Keratinocyte (primary cell): Measurements from ENCODE around the gene EGFR. TPM values are rescaled to one million over a fixed set of nuclear protein-coding genes. Genes with fewer than 3 reads are reported as not detected.

ENCODE experiments used
- DNase-seq: peaks from one replicate; pipeline ENCODE4 v3.0.0-alpha.2; 2011; ENCODE audit warnings: low read depth, missing footprints, low spot score
- FAIRE-seq: peaks from 2 replicates; lab custom pipeline; 2011; peaks lifted over from hg19 to GRCh38; lab: Jason Lieb, UNC
- H2AFZ ChIP-seq: 2 replicates; pipeline ENCODE4 v1.6.0; 2012; ENCODE audit warnings: low read length, control low read depth, inconsistent platforms; ENCODE audit not compliant: control insufficient read depth
- H3K27ac ChIP-seq: 2 replicates; pipeline ENCODE4 v1.5.1; 2011; ENCODE audit warnings: low read length; ENCODE audit not compliant: control insufficient read depth, insufficient read depth
- H3K27me3 ChIP-seq: 3 replicates; pipeline ENCODE4 v1.6.0; 2011; ENCODE audit warnings: low read length; ENCODE audit not compliant: control insufficient read depth, insufficient read depth; ENCODE audit errors: extremely low read depth
- H3K36me3 ChIP-seq, 2 experiments: 2 replicates in 1 of 2; 3 replicates in 1 of 2; pipeline ENCODE4 v1.5.1; 2011; ENCODE audit warnings: low read length in 2 of 2, mild to moderate bottlenecking in 1 of 2; ENCODE audit not compliant: control insufficient read depth in 2 of 2, insufficient read depth in 2 of 2; ENCODE audit errors: extremely low read depth in 1 of 2
- H3K4me1 ChIP-seq: 3 replicates; pipeline ENCODE4 v1.5.1; 2011; ENCODE audit warnings: low read length; ENCODE audit not compliant: control insufficient read depth, insufficient read depth; ENCODE audit errors: extremely low read depth
- H3K4me2 ChIP-seq: 3 replicates; pipeline ENCODE4 v1.6.0; 2011; ENCODE audit warnings: low read depth, low read length; ENCODE audit not compliant: control insufficient read depth, insufficient read depth; ENCODE audit errors: extremely low read depth
- H3K4me3 ChIP-seq, 3 experiments: fragments of 200-600 bp in 1 of 3; sonication (generic) in 1 of 3; 2 replicates in 2 of 3; 3 replicates in 1 of 3; pipeline ENCODE4 v1.5.1; 2011 to 2016; ENCODE audit warnings: low read length in 3 of 3, mild to moderate bottlenecking in 3 of 3, control low read depth in 2 of 3, inconsistent platforms in 1 of 3, low read depth in 1 of 3, mixed read lengths in 1 of 3, mixed run types in 1 of 3, moderate library complexity in 1 of 3; ENCODE audit not compliant: control insufficient read depth in 2 of 3, insufficient read depth in 2 of 3; ENCODE audit errors: extremely low read depth in 1 of 3
- H3K79me2 ChIP-seq: 2 replicates; pipeline ENCODE4 v1.6.0; 2012; ENCODE audit warnings: low read length; ENCODE audit not compliant: control insufficient read depth, insufficient read depth
- H3K9ac ChIP-seq: 3 replicates; pipeline ENCODE4 v1.6.0; 2011; ENCODE audit warnings: low read length; ENCODE audit not compliant: control insufficient read depth, insufficient read depth; ENCODE audit errors: extremely low read depth
- H3K9me1 ChIP-seq: 3 replicates; pipeline ENCODE4 v1.6.0; 2011; ENCODE audit warnings: low read length; ENCODE audit not compliant: control insufficient read depth, insufficient read depth; ENCODE audit errors: extremely low read depth
- H3K9me3 ChIP-seq: 2 replicates; pipeline ENCODE4 v1.5.1; 2012; ENCODE audit warnings: low read depth, low read length; ENCODE audit not compliant: control insufficient read depth
- H4K20me1 ChIP-seq: 3 replicates; pipeline ENCODE4 v1.6.0; 2011; ENCODE audit warnings: low read length; ENCODE audit not compliant: control insufficient read depth, insufficient read depth; ENCODE audit errors: extremely low read depth
- EZH2 ChIP-seq: IDR thresholded peaks from one replicate; pipeline ENCODE4 v1.6.1; 2012; ENCODE audit warnings: inconsistent platforms, mild to moderate bottlenecking, low read length, moderate library complexity
- dilution Hi-C: fragments of 300-500 bp; cut with MboI; formaldehyde crosslinking; loops from one replicate; pipeline ENCODE4 v1.7.0; 2020; ENCODE audit warnings: low sequenced_read_pairs; ENCODE audit not compliant: extremely low pct_ligation_motif_present
- polyA plus RNA-seq, 5 experiments: library from polyadenylated mRNA; depleted of rRNA in 3 of 5; stranded (reverse) in 3 of 5; stranded (forward) in 1 of 5; unstranded in 1 of 5; fragments of >200 nt; gene quantifications; 1 replicate in 1 of 5; 2 replicates in 3 of 5; 3 replicates in 1 of 5; pipeline versions ENCODE4 v1.2.1 to v1.2.3, GENCODE V29; 2011 to 2012; ENCODE audit warnings: missing spikeins in 2 of 5, low read depth in 1 of 5, low replicate concordance in 1 of 5
- TF ChIP-seq, protein P1 (sequence below), 3 experiments: IDR thresholded peaks in 1 of 3; conservative IDR thresholded peaks in 1 of 3; optimal IDR thresholded peaks in 1 of 3; 2 replicates in 2 of 3; 3 replicates in 1 of 3; pipeline versions ENCODE3 to v1.5.1; 2011; ENCODE audit warnings: low read length in 3 of 3, mild to moderate bottlenecking in 3 of 3, moderate library complexity in 2 of 3, control low read depth in 1 of 3, inconsistent platforms in 1 of 3; ENCODE audit not compliant: insufficient read depth in 2 of 3; ENCODE audit errors: extremely low read depth in 1 of 3

The EGFR gene
- polyA plus RNA-seq, 1 donor (not counting 4 experiments of a cell fraction or from before 2014, with no cell fraction given) = 120 TPM

DNA sequence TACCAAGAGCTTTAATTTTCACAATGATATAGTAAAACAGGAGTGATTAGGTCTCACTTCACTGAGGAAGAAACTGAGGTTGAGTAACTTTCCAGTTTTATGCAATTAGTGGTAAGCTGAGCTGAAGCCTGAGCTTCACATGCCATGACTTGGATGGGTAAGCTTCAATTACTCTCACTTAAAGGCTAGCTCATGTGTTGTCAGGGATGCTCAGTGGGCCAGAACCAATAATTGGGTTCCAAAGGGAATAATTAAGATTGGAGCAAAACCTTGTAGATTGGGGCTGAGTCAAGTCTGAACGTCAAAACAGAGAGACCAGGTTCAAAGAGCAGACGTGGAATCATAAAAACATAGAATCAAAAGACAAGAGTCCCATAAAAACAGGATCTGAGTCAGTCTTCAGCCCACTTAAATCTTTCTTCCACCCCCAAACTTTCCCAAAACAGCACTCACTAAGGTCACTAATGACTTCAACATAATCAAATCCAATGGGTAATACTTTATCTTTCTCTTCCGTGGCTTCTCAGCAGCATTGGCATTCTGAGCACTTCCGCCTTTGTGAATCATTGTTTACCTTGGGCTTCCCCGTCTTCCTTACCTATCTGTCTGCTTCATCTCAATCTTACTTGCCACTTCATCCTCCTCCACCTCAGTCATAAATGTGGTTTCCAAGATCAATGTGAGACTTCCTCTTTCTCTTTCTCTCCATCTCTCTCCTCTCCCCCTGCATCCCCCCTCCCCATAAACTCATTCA, 23.0 kb upstream of the EGFR start:
- no peak overlapping the region for H3K4me3 ChIP-seq
- dilution Hi-C loops = no loop called here
- no peaks in the 10 kb centered on the region for H4K20me1 ChIP-seq
- H3K4me2 ChIP-seq = peak overlapping the region; percentile 68
- peaks cover 21% of the 10 kb centered on the region for H3K4me1 ChIP-seq
- peak overlapping the region; percentile 14 for H3K9ac ChIP-seq
- FAIRE-seq (peak; percentile 98), DNase-seq (no peak)
- no peaks in the 10 kb centered on the region for H3K79me2 ChIP-seq
- H3K27me3 ChIP-seq = no peaks in the 10 kb centered on the region
- H3K36me3 ChIP-seq = no peaks in the 10 kb centered on the region
- TF ChIP-seq EZH2 = no peak
- TF ChIP-seq, protein P1, sequence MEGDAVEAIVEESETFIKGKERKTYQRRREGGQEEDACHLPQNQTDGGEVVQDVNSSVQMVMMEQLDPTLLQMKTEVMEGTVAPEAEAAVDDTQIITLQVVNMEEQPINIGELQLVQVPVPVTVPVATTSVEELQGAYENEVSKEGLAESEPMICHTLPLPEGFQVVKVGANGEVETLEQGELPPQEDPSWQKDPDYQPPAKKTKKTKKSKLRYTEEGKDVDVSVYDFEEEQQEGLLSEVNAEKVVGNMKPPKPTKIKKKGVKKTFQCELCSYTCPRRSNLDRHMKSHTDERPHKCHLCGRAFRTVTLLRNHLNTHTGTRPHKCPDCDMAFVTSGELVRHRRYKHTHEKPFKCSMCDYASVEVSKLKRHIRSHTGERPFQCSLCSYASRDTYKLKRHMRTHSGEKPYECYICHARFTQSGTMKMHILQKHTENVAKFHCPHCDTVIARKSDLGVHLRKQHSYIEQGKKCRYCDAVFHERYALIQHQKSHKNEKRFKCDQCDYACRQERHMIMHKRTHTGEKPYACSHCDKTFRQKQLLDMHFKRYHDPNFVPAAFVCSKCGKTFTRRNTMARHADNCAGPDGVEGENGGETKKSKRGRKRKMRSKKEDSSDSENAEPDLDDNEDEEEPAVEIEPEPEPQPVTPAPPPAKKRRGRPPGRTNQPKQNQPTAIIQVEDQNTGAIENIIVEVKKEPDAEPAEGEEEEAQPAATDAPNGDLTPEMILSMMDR (optimal IDR thresholded peaks at IDR 0.05 in 1 of 3, IDR thresholded peaks at IDR 0.05 in 1 of 3, conservative IDR thresholded peaks at IDR 0.05 in 1 of 3; ENCODE audit: extremely low read depth in 1 of 3, insufficient read depth in 2 of 3, low read length in 3 of 3) = no peak
- H3K9me1 ChIP-seq = no peaks in the 10 kb centered on the region
- no peaks in the 10 kb centered on the region for H3K9me3 ChIP-seq
- peak overlapping the region; percentile 70 for H2AFZ ChIP-seq
- H3K27ac ChIP-seq = peak overlapping the region; percentile 79

- H3K4me2 ChIP-seq = peak overlapping the region; percentile 68
- FAIRE-seq = no peak
Observed at GRCh38 chr7:54996391-54996790, 22.4 kb upstream of the EGFR start.

More at GRCh38 chr7:54996391-54996790, 22.4 kb upstream of the EGFR start:
- Histone ChIP-seq H3K9me3 (no peaks in the 10 kb centered on the region), H3K4me1 (peaks cover 21% of the 10 kb centered on the region), H4K20me1 (no peaks in the 10 kb centered on the region), H3K9ac (no peak overlapping the region), H3K27ac (peak overlapping the region; percentile 79), H3K79me2 (no peaks in the 10 kb centered on the region), H3K9me1 (no peaks in the 10 kb centered on the region), H3K27me3 (no peaks in the 10 kb centered on the region), H3K36me3 (no peaks in the 10 kb centered on the region), H2AFZ (no peak overlapping the region), H3K4me3 (no peak overlapping the region)
- no peak for DNase-seq
- dilution Hi-C loops = no loop called here
- TF ChIP-seq, protein P1 (optimal IDR thresholded peaks at IDR 0.05 in 1 of 3, IDR thresholded peaks at IDR 0.05 in 1 of 3, conservative IDR thresholded peaks at IDR 0.05 in 1 of 3; ENCODE audit: extremely low read depth in 1 of 3, insufficient read depth in 2 of 3, low read length in 3 of 3) = no peak
- TF ChIP-seq EZH2 = no peak
